GM12865 (cell line): ENCODE measurements around the gene CSNK2A2.

Source experiments
- DNase-seq: peaks from one replicate; pipeline ENCODE4 v3.0.0; 2010; ENCODE audit warnings: low read depth
- H3K4me3 ChIP-seq: 2 replicates; pipeline ENCODE4 v1.5.1; 2011; ENCODE audit warnings: mild to moderate bottlenecking, low read depth, low read length, control low read depth
- CTCF ChIP-seq: IDR thresholded peaks from 2 replicates; pipeline ENCODE4 v1.5.1; 2011; ENCODE audit warnings: low read length, control low read depth, low read depth, inconsistent platforms; ENCODE audit not compliant: insufficient read depth; ENCODE audit errors: missing control alignments

CSNK2A2 gene

DNA sequence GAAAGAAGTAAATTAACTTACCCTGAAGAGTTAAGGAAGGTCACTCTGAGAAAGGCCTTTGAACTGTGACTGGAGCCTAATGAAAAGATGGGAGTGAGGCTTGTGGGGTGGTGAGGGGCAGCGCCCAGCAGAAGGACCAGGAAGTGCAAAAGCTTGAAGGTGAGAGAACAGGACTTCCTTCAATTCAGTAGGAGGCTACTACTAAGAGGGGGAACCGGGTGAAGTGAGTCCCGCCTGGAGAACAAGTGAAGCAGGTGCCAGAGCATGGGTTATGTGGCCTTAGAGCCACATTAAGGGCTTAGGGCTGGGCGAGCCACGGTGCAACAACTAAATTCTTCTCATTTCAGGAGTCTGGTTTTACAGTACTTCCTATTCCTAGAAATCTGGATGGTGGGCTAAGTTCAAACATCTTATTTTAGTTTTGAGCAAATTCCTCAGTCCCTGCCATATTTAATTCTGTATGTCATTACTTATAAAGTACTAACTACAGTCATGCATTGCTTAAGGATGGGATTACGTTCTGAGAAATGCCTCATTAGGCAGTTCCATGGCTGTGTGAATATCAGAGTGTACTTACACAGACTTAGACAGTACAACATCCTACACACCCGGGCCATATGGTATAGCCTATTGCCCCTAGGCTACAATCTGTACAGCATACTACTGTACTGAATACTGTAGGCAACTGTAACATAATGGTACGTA, 73.9 kb downstream of the CSNK2A2 start:
- DNase-seq = no peak
- TF ChIP-seq CTCF = no peak
- H3K4me3 ChIP-seq = no peak overlapping the region

GRCh38 chr16:58121132-58121531, 76.8 kb downstream of the CSNK2A2 start:
- H3K4me3 ChIP-seq = no peak overlapping the region
- no peak for DNase-seq
- no peak for TF ChIP-seq CTCF

DNA sequence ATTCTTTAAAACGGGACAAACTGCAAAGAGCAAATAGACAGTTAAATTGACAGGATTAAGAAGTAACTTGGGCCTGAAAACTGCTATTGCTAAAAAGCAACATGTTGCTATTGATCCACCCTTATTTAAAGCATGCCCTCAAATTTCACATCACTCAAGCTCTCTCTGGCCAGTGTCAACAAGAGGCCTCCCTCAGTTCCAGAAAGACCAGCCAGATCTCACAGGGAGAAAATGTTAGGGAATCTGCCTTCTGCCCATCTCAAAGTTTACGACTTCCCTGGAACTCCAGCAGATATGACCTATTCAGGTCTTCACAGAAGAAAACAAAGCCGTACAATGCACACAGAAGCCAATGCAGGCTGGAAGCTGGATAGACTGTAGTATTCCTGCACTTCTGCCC, 77.7 kb downstream of the CSNK2A2 start:
- no peak for TF ChIP-seq CTCF
- H3K4me3 ChIP-seq = no peak overlapping the region
- no peak for DNase-seq

GRCh38 chr16:58119509-58119845, 78.4 kb downstream of the CSNK2A2 start:
- no peak for DNase-seq
- no peak overlapping the region for H3K4me3 ChIP-seq
- TF ChIP-seq CTCF = no peak

DNA sequence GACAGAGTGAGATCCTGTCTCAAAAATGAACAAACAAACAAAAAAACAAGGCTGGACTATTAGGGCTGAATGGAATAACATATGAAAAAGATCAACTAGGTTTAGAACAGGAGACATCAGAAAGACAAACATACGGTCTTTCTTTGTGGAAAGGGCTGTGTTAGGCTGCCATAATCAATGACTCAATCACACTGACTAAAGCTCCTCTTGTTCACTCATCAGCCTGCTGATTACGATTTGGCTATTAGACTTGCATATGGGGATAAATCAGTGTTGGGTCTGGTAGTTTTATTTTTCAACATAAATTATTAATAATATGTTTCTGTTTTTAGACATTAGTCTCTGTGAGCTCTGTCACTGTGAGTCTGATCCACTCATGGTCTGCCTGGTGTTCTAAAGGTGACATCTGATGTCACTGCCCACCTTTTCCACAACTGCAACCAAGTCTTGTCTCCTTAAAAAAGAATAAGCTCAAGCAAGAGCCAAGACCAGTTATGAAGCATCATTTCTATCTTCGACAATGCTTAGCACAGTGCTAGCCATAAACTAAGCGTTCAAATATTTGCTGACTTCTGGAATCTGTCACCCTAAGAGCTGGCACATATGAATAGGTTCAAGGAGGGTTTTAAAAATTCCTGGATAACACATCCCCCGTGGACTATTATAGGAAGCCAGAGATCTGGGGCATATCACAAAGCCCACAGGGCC, 79.0 kb downstream of the CSNK2A2 start:
- no peak overlapping the region for H3K4me3 ChIP-seq
- no peak for TF ChIP-seq CTCF
- no peak for DNase-seq

- H3K4me3 ChIP-seq = no peak overlapping the region
- no peak for TF ChIP-seq CTCF
- DNase-seq = no peak
Observed at GRCh38 chr16:58116529-58116928, 81.4 kb downstream of the CSNK2A2 start.

- no peak overlapping the region for H3K4me3 ChIP-seq
- TF ChIP-seq CTCF = no peak
- DNase-seq = no peak
Observed at GRCh38 chr16:58116081-58116480, 81.8 kb downstream of the CSNK2A2 start.
